Muscle of back (tissue), 10 donors: ENCODE measurements around the gene DPF3. TPM values are rescaled to one million over a fixed set of nuclear protein-coding genes. Genes with fewer than 3 reads are reported as not detected.

Experiments
- polyA plus RNA-seq, 10 donors: library from polyadenylated mRNA; unstranded; fragments of 120-200 nt; gene quantifications; one replicate each; pipeline ENCODE4 v1.2.1, GENCODE V29; 2013; ENCODE audit not compliant: insufficient read length in 10 of 10

Gene DPF3
- polyA plus RNA-seq, 10 donors: 1.2 to 8.8 (median 3.2) TPM

Other genes starting within 250 kb of the DPF3 start
- 10 to 100 TPM in 9 of 10 donors, 1 to 10 TPM in 1; 8.4 to 14.6 (median 10.6) TPM for gene DCAF4, start 32.4 kb upstream of the DPF3 start, polyA plus RNA-seq
- gene ZFYVE1, start 133.0 kb upstream of the DPF3 start, polyA plus RNA-seq: 10 to 100 TPM; 11.5 to 15.7 (median 12.6) TPM
- 100 to 1,000 TPM in 1 of 10 donors, 10 to 100 TPM in 9; 63.7 to 110 (median 85.6) TPM for gene RBM25, start 164.4 kb upstream of the DPF3 start, polyA plus RNA-seq
- 10 to 100 TPM; 27.8 to 35.6 (median 31.7) TPM for gene PSEN1, start 242.4 kb upstream of the DPF3 start, polyA plus RNA-seq